Femur (tissue), 1 donor: ENCODE data around the gene DNAH1.

ENCODE experiments used
- DNase-seq: peaks from one replicate; pipeline ENCODE4 v3.0.0-alpha.2; 2017

Gene DNAH1

DNA sequence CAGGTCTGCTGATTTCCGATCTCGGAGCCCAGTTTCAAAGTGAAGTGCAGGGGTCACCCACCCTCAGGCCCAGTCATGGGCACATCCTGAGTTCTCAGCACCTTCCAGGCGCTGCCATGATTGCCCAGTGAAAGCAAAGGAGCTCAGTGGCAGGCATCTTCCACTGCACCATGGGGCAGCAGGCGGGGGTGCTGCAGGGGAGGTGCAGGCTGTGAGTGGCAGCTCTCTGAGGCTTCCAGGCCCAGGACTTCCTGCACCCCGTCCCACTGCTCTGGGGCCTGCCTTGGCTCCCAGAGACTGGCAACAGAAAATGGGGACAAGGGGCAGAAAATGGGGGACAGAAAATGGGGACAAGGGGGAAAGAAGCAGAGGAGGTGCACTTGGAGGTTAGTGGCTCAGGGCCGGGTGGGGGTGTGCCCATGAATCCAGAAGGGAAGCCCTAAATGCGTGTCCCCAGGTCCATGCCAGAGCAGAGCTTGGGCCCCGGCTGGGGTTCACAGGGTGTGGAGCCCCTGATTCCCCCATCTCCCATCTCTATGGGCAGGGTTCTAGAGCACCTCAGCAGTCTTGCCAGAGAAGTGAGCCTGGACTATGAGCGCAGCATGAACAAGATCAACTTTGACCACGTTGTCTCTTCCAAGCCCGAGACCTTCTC is 28.0 kb downstream of the DNAH1 start:
- DNase-seq: no peak

DNA sequence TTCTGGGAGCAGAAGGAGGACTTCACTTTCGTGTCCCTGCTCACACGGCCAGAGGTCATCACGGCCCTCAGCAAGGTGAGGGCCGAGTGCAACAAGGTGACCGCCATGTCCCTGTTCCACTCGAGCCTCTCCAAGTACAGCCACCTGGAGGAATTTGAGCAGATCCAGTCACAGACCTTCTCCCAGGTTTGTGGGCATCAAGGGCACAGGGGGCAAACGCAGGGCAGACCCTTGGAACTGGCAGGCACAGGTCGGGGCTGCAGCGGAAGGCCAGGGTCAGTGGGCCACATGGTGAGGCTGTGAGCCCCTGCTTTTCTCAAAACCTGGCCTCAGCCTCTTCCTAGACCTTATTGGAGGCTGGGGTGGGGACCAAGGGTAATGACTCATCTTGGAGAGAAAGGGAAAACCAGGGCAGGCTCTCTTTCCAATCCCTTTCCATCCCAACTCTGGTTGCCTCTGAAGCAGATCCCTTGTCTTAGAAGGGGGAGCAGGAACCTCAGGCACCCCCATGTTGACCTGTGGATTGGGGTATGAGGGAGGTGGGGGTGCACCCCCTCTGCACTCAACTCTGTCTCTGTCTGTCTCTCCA is 29.5 kb downstream of the DNAH1 start:
- no peak for DNase-seq

DNA sequence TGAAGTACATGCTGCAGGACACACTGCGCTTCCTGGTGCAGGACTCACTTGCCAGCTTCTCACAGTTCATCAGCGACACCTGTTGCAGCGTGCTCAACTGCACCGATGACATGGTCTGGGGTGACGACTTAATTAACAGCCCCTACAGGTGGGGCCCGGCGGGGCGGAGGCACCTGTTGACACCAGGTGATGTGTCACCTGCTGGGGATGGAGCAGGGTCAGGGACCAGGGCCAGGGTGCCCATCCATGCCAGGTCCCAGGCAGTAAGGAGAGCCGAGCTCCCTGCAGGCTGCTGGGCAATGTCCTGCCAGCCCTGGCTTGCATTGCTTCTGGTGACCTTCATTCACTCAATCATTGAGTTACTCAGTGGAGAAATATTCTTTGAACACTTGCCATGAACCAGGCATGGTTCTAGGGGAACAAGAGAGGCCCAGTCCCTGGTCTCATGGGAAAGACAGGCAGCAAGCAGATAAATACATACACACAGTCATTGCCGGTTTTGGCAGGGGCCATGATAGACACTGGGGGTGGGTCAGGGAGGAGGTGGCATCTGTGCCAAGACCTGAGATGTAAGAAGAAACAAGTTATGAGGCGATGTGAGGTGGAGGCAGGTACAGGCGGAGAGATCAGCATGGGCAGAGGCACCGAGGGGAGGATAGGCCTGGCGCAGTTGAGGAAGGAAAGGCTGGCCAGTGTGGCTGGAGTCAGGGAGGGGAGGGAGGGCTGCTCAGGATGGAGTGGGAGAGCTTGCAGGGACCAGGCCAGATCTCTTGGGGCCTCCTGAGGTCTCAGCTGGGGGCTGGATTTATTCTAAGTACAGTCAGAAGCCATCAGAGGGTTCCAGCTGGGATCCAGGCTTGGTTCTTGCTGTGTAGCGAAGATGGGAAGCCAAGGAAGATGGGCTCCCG is 30.8 kb downstream of the DNAH1 start:
- DNase-seq: no peak

DNA sequence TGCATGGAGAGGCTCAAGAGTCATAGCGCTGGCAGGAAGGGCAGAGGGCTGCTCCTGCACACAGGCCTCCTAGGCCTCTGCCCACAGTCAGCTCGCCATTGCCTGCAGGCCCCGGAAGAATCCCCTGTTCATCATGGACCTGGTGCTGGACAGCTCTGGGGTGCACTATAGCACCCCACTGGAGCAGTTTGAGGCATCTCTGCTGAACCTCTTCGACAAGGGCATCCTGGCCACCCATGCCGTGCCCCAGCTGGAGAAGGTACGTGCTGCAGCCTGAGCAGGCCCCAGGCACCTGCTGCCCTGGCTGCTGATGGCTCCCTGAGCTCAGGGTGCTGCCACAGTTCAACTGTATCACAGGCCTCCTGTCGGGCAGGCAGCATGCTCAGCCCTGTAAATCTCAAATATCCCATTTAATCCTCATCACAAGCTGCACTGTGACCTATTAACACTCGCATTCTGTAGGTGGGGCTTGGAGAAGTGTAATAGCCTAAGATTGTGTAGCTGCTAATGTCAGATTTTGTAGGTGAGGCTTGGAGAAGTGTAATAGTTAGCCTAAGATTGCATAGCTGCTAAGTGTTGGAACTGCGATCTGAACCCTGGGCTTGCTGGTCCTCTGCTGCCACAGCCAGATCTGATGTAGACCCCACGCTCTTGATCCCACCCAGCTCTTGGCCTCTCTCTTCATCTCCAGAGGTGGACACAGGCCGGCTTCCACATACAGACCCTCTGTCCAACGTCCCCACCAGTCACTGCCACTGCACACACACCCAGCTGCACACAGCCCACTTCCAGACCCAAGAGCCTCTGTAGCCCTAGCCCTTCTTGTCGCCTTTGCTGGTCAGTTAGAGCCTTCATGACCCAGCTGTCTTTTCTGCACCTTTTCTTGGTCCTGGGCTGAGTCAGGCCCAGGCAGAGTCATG is 31.9 kb downstream of the DNAH1 start:
- no peak for DNase-seq

DNA sequence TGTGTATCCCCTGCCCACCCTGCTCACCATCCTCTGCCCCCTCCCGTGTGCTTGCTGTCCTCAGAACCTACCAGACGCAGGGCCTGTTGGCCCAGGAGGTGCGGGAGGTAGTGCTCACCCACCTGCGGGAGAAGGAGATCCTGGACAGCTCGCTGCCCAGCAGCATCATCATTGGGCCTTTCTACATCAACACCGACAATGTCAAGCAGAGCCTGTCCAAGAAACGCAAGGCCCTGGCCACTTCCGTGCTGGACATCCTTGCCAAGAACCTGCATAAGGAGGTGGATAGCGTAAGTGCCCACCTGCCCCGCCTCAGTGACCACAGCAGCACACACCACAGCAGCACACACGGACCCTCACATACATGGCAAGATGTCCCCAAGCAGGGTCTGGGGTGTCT is 33.0 kb downstream of the DNAH1 start:
- no peak for DNase-seq

DNA sequence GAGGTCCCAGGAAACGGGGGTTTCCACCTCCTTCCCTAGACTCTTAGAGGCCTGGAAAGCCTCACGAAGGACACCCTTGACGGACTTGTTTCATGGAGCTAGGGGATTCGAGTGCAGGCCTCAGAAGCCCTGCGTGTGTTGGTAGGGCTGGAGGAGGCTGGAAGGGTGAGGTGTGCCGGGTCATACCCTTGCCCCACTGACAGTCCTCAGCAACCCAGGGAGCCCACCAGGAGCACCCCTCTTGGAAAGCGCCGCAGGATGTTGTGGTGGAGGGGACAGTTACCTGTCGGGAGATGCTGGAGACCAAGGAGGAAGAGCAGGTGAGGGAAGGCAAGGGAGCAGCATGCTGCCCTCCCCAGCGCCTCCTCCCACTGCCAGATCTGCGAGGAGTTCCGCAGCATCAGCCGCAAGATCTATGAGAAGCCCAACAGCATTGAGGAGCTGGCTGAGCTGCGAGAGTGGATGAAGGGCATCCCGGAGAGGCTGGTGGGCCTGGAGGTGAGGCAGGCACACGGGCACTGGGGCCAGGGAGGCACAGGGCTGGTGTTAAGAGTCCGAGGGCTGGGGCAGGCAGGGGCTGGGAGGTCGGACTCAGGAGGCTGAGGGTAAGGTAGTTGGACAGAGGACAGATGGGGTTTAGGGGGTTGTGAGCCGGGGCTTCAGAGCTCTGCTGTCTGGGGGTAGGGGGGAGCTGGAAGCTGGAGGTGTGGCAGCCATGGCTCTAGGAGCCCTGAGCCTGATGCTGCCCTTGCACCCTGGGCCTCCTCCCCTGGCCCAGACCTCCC is 33.7 kb downstream of the DNAH1 start:
- no peak for DNase-seq

DNA sequence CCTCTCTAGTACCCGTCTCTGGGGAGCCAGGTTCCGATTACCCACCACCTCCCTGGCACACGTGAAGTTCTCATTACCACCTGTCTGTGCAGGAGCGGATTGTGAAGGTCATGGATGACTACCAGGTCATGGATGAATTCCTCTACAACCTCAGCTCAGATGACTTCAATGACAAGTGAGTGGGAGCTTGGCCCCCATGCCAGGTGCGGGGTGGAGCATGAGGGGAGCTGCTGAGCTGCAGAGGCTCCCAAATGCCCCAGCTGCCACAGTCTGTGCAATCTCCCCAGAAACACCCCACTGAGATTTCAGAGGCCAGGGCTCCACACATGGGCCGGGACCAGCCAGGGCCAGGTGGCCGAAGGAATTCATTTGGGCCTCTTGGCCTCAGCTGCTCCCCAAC is 34.3 kb downstream of the DNAH1 start:
- no peak for DNase-seq

DNA sequence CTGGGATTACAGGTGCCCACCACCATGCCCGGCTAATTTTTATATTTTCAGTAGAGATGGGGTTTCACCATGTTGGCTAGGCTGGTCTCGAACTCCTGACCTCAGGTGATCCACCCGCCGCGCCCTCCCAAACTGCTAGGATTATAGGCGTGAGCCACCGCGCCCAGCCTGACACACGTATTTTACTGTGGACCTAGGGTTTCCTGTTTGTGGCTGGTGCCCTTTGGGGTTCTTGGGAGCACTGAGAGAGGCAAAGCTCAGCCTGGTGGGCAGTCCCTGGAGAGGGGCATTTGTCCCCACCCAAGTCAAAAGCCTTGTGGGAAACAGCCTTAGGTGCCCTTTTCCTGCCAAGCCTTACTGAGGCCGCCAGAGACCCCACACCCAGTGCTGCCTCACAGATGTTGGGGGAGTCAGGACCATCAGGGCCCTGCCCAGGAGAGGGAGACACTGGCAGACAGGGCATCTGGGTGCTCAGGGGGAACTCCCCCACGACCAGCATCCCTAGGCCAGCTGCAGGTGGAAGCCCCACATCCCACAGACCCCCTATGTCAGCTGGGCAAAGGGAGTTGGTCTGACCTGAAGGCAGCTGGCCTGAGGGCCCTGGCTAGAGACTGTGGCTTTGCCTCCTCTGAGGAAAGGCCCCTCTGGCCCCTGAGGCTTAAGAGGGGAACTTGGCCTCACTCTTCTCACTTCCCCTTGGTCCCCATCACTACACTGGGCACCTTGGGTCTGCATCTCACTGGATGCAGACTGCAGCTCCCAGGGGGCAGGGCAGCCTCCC is 35.1 kb downstream of the DNAH1 start:
- DNase-seq: no peak

DNA sequence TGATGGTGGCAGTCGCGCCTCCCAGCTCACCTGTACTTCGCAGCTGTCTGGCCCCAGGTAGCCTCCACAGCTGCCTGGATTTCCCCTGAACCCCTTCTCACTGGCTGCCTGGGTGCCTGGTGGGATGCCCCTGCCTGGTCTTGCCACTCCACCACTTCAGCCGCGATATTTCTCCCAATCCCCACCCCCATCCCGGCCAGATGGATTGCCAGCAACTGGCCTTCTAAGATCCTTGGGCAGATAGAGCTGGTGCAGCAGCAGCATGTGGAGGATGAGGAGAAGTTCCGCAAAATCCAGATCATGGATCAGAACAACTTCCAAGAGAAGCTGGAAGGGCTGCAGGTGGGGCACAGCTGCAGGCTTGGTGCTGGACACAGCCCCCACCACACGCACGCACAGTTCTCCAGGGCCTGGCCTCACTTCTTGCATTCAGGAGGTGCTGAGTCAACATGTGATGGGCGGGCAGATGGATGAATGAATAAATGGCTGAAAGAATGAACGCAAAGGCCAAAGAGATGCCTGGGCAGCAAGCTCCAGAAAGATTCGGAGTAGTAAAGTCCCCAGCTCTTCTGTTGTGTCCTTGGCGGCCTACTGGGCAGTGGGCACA is 35.7 kb downstream of the DNAH1 start:
- no peak for DNase-seq

DNA sequence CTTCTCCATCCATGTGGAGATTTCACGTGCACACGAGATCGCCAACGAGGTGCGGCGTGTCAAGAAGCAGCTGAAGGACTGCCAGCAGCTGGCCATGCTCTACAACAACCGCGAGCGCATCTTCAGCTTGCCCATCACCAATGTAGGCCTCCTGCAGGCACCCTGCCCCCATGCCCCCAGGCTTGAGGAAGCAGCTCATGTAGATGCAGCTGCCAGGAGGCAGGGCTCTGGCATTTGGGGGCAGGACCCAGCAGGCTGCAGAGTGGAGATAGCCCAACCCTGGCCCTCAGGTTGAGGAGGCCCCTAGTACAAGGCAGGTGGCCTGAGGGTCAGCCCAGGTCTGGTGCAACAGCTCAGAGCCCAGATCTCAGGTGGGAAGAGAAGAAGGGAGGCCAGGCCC is 36.4 kb downstream of the DNAH1 start:
- DNase-seq: no peak

DNA sequence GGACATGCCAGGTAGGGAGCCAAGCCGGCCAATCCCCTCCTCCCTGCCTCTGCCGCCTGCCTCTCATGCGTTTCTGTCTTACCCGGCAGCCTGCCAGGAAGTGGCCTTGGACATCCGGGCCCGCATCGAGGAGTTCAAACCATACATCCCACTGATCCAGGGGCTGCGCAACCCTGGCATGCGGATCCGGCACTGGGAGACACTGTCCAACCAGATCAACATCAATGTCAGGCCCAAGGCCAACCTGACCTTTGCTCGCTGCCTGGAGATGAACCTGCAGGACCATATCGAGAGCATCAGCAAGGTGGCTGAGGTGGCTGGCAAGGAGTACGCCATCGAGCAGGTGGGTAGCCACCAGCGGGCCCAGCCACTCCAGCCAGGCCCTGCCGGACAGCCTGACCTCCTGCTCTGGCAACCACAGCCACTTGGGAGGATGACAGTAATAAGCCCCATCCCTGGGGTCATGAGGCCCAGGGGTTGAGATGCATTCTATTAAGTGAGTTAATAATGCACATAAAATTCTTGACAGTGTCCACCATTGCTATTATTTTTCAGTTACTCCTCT is 37.3 kb downstream of the DNAH1 start:
- no peak for DNase-seq

DNA sequence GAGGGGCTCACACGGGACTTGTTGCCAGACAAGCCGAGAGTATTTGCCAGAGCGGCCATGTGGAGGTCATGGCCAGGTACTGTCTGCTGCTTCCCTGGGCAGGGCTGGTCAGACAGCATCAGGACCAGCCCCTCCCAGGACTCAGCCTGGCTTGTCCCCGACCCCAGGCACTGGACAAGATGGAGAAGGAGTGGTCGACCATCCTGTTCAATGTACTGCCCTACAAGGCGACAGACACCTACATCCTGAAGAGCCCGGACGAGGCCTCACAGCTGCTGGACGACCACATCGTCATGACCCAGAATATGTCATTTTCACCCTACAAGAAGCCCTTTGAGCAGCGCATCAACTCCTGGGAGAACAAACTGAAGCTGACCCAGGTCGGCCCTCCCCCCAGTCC is 38.6 kb downstream of the DNAH1 start:
- no peak for DNase-seq

DNA sequence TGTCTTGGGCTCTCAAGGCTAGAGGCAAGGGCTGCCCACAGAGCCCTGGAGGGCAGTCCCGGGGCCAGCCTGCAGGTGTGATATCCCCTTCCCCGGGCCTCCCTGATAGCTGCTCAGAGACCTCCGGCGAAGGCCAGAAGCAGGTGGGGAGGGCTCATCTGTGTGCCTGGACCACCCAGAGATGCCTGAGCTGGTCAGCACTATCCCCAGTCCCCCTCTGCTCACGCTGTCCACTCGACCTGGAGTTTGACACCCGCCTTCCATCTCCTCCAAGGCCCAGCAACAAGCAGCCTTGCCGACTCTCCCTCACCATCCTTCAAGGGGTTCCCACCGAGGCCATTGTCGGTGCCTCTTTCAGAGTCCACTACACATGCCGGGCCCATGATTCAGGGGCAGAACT is 39.4 kb downstream of the DNAH1 start:
- no peak for DNase-seq

DNA sequence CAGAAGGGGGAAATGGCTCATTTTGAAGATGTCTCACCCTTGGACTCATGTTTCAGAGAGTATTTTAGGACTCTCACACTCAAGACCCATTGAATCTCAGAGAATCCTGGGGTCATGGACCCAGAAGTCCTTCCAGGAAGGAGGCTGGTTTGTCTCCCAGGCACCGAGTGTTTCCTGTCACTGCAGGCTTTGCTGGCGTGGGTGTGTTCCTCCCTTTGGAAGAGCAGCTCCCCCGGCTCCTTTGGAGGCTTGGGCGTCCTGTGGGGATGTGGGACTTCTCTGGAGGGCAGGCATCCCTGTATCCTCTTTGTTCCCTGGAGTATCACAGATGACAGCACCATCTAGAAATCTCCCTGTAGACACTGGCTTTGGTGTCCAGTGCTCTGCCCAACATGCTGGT is 40.0 kb downstream of the DNAH1 start:
- no peak for DNase-seq

DNA sequence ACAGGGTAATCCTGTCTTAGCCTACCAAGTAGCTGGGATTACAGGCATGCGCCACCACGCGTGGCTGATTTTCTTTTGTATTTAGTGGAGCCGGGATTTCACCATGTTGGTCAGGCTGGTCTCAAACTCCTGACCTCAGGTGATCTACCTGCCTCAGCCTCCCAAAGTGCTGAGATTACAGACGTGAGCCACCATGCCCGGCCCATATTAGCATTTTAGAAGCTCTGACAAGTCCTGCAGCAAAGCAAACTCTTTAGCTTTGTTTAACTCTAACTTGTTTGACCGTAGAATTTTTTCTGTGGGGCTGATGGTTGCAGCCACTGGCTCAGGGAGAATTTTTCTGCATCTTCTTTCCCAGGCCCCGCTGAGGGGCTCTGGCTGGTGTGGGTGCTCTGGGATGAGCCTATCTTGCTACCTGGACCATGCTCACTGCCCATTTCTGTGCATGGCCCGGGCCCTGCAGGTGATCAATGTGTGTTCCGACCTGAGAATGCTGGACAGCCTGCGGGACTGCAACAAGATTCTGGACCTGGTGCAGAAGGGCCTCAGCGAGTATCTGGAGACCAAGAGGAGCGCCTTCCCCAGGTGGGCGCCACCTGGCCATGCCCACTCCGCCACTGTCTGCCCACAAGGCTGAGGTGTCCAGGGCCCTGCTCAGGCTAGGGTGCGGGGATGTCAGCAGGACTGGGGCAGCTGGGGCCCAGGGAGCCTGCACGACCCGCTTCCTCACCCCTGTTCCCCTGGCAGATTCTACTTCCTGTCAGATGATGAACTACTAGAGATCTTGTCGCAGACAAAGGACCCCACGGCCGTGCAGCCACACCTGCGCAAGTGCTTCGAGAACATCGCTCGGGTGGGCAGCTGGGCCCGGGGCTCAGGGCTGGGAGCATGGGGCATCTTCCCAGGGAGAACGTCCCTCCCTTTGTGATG is 41.3 kb downstream of the DNAH1 start:
- no peak for DNase-seq

DNA sequence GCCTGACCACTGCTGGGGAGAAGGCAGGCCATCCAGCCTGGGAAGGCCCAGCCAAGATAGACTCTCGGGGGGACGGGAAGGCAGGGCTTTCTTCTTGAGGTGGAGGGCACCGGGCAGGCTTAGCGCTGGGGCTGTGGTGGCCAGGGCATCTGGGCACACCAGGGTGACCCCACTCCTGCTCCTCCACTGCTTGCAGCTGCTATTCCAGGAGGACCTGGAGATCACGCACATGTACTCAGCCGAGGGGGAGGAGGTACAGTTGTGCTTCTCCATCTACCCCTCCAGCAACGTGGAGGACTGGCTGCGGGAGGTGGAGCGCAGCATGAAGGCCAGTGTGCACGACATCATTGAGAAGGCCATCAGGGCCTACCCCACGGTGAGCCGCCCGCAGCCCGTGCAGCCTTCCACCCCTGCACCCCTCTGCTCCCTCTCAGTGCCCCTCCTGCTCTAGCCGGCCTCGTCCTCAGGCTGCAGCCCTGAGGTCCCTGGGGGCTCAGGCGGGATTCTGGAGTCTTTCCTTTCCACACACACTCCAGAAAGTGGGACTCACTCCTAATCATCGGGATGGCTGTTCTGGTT is 42.3 kb downstream of the DNAH1 start:
- no peak for DNase-seq

DNA sequence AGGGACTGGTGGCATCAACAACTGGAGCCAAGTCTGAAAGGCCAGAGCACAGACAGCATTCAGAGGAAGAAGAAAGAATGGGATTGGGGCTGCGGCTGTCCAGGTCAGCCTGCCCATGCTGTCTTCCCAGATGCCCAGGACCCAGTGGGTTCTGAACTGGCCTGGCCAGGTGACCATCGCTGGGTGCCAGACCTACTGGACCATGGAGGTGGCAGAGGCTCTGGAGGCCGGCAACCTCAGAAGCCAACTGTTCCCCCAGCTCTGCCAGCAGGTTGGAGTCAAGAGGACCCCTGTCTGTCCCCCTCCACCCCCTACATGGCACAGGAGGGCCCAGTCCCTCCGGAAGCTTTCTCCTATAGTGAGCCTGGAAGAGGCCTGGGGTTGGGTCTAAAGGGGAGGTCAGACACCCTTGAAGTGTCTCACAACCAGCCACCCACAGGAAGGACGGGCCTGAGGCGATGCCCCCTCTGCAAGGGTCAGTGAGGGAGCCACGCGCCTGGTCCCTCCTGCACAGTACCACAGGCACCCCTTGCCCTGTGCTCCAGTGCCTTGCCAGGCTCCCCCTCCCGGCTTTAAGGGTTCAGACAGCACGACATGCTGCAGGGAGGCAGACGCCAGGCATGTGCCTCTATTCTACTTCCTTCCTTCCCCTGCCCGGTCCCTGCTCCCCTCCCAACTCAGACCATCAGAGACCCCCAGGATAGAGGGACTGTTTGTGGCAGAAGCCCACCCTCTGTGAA is 43.2 kb downstream of the DNAH1 start:
- no peak for DNase-seq

DNA sequence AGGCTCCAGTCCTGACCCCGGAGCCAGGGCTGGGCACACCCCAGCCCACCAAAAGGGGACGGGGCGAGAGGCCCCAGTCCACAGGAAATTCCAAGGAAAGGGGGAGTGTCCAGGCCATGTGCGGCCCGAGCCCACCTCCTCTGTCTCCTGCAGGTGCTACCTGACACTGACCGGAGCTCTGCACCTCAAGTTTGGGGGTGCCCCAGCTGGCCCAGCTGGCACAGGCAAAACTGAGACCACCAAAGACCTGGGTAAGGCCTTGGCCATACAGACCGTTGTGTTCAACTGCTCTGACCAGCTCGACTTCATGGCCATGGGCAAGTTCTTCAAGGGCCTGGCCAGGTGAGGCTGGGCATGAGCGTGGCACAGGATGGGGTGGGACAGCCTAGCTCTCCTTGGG is 44.9 kb downstream of the DNAH1 start:
- no peak for DNase-seq
